Common myeloid progenitor, CD34-positive (primary cell): ENCODE measurements around the gene NFATC4.

Experiments used
- CTCF ChIA-PET: fragments of 350-600 bp; sonication (Branson Sonifier 250); formaldehyde crosslinking; loops from one replicate; lab custom pipeline; 2021; ENCODE audit warnings: antibody characterized with exemption; lab: Charles Lee
- POLR2A ChIA-PET: fragments of 350-600 bp; sonication (Branson Sonifier 250); formaldehyde crosslinking; loops from one replicate; lab custom pipeline; 2021; ENCODE audit warnings: antibody characterized with exemption; lab: Charles Lee
- DNase-seq, 3 donors: peaks; one replicate each; pipeline versions ENCODE4 v3.0.0 to v3.0.0-alpha.2; 2013
- H3K27ac ChIP-seq, 2 experiments: 1 replicate in 1 of 2; 2 replicates in 1 of 2; pipeline ENCODE4 v1.7.0; 2013; ENCODE audit warnings: inconsistent platforms in 2 of 2, low read length in 2 of 2, mild to moderate bottlenecking in 2 of 2, low read depth in 1 of 2, moderate library complexity in 1 of 2; ENCODE audit not compliant: severe bottlenecking in 2 of 2, insufficient read depth in 1 of 2, poor library complexity in 1 of 2
- H3K27me3 ChIP-seq, 5 experiments: replicated peaks in 2 of 5; 1 replicate in 3 of 5; 2 replicates in 2 of 5; pipeline versions ENCODE4 v1.6.1 to v1.7.0; 2013; ENCODE audit warnings: low read length in 4 of 5, mild to moderate bottlenecking in 2 of 5, moderate library complexity in 2 of 5, inconsistent platforms in 1 of 5; ENCODE audit not compliant: insufficient read depth in 5 of 5, control insufficient read depth in 4 of 5
- H3K36me3 ChIP-seq, 4 experiments: 1 replicate in 2 of 4; 2 replicates in 2 of 4; pipeline versions ENCODE4 v1.6.1 to v1.7.0; 2013; ENCODE audit warnings: low read length in 3 of 4, control low read depth in 1 of 4, mild to moderate bottlenecking in 1 of 4; ENCODE audit not compliant: control insufficient read depth in 4 of 4, insufficient read depth in 4 of 4
- H3K4me1 ChIP-seq, 4 experiments: 1 replicate in 3 of 4; 2 replicates in 1 of 4; pipeline versions ENCODE4 v1.6.1 to v1.7.1; 2013; ENCODE audit warnings: low read length in 3 of 4, mild to moderate bottlenecking in 3 of 4, control low read depth in 1 of 4, inconsistent platforms in 1 of 4, moderate library complexity in 1 of 4; ENCODE audit not compliant: control insufficient read depth in 4 of 4, insufficient read depth in 4 of 4; ENCODE audit errors: control extremely low read depth in 1 of 4
- H3K4me3 ChIP-seq, 7 experiments: 1 replicate in 4 of 7; 2 replicates in 3 of 7; pipeline versions ENCODE4 v1.5.1 to v1.7.0; 2013; ENCODE audit warnings: mild to moderate bottlenecking in 7 of 7, low read length in 6 of 7, moderate library complexity in 6 of 7, inconsistent platforms in 2 of 7, low read depth in 2 of 7, control low read depth in 1 of 7; ENCODE audit not compliant: insufficient read depth in 4 of 7, control insufficient read depth in 1 of 7; ENCODE audit errors: extremely low read depth in 1 of 7
- H3K9me3 ChIP-seq, 5 experiments: 1 replicate in 4 of 5; 2 replicates in 1 of 5; pipeline versions ENCODE4 v1.6.1 to v1.7.1; 2013; ENCODE audit warnings: low read length in 4 of 5, mild to moderate bottlenecking in 2 of 5, inconsistent platforms in 1 of 5, low read depth in 1 of 5, moderate library complexity in 1 of 5; ENCODE audit not compliant: control insufficient read depth in 4 of 5, insufficient read depth in 2 of 5; ENCODE audit errors: control extremely low read depth in 1 of 5
- WGBS: methylation state at CpG from one replicate; pipeline ENCODE4 v1.1.5; 2013; ENCODE audit not compliant: insufficient coverage; 5-methylcytosine and 5-hydroxymethylcytosine counted together

Gene NFATC4

GRCh38 chr14:24337824-24338175 is 30.2 kb upstream of the NFATC4 start:
- H3K27ac ChIP-seq, result no peak overlapping the region
- H3K4me1 ChIP-seq, result peaks cover 10 to 57% (median 53%) of the 10 kb centered on the region in 4 experiments
- H3K9me3 ChIP-seq, result no peaks in the 10 kb centered on the region
- ChIA-PET POLR2A (no interaction called here), CTCF (interaction anchor here (0.8 to 21.7 kb wide), 9 partner anchors 9 to 95 kb away, joined by 3 to 488 read pairs (median 19); partner anchors contain the start of genes CBLN3, CIDEB, DHRS1 and KHNYN)
- WGBS, result 100% methylated on average over 4 of the region's 8 CpGs
- H3K4me3 ChIP-seq, result no peak overlapping the region
- no peak for DNase-seq
- H3K27me3 ChIP-seq, result peaks cover 0 to 27% (median 9%) of the 10 kb centered on the region in 5 experiments
- H3K36me3 ChIP-seq, result peaks cover 0 to 18% (median 9%) of the 10 kb centered on the region in 4 experiments

GRCh38 chr14:24338843-24339242 is 29.1 kb upstream of the NFATC4 start:
- Histone ChIP-seq H3K27ac (no peak overlapping the region), H3K27me3 (peaks cover 0 to 17% (median 5%) of the 10 kb centered on the region in 5 experiments), H3K36me3 (peaks cover 0 to 18% (median 9%) of the 10 kb centered on the region in 4 experiments), H3K4me1 (peaks cover 10 to 47% (median 43%) of the 10 kb centered on the region in 4 experiments), H3K9me3 (no peaks in the 10 kb centered on the region), H3K4me3 (peak overlapping the region; percentile 43 to 91 (median 75))
- 86% methylated on average over 14 of the region's 14 CpGs for WGBS
- ChIA-PET CTCF (interaction anchor here (0.8 to 21.7 kb wide), 13 partner anchors 8 to 94 kb away, joined by 3 to 488 read pairs (median 4); partner anchors contain the start of genes CBLN3, KHNYN and SDR39U1), POLR2A (no interaction called here)
- DNase-seq, result no peak

- peaks cover 7 to 40% (median 38%) of the 10 kb centered on the region in 4 experiments for H3K4me1 ChIP-seq
- no peaks in the 10 kb centered on the region for H3K9me3 ChIP-seq
- CTCF ChIA-PET, result interaction anchor here (0.7 to 21.7 kb wide), 19 partner anchors 7 to 93 kb away, joined by 3 to 488 read pairs (median 4); partner anchors contain the start of genes CBLN3, KHNYN and SDR39U1
- DNase-seq, result peak in 2 of 3 donors; percentile 62 to 74
- peak within 1 kb of the TSS; percentile 43 to 91 (median 75) for H3K4me3 ChIP-seq
- POLR2A ChIA-PET, result interaction anchor here (0.6 to 1.4 kb wide), 2 partner anchors 8 to 88 kb away, joined by 3 to 4 read pairs; no protein-coding TSS in a partner anchor
- 5% methylated on average over 29 of the region's 51 CpGs for WGBS
- H3K36me3 ChIP-seq, result peaks cover 0 to 18% (median 9%) of the 10 kb centered on the region in 4 experiments
- peak within 1 kb of the TSS in 1 of 2 experiments; percentile 53 for H3K27ac ChIP-seq
- H3K27me3 ChIP-seq, result peaks cover 0 to 10% (median 2%) of the 10 kb centered on the region in 5 experiments
These were observed 28.5 kb upstream of the NFATC4 start, which contains the start of gene RIPK3 for GRCh38 chr14:24339284-24340151. RIPK3 (minus strand) TSS chr14:24339991; CDS start chr14:24339826, 165 bp downstream.

- DNase-seq, result no peak
- Histone ChIP-seq H3K4me1 (peaks cover 7 to 29% (median 27%) of the 10 kb centered on the region in 4 experiments), H3K4me3 (no peak overlapping the region), H3K27me3 (peaks cover 0 to 2% (median 0%) of the 10 kb centered on the region in 5 experiments), H3K36me3 (peaks cover 0 to 18% (median 9%) of the 10 kb centered on the region in 4 experiments), H3K9me3 (no peaks in the 10 kb centered on the region), H3K27ac (no peak overlapping the region)
- ChIA-PET POLR2A (interaction anchor here (1.4 kb wide), 1 partner anchor 87 kb away, joined by 3 read pairs; no protein-coding TSS in a partner anchor), CTCF (interaction anchor here (0.8 to 21.7 kb wide), 12 partner anchors 9 to 92 kb away, joined by 3 to 488 read pairs (median 4); partner anchors contain the start of genes CBLN3, KHNYN and SDR39U1)
- WGBS, result 100% methylated on average over 1 of the region's 1 CpG
These were observed 27.4 kb upstream of the NFATC4 start for GRCh38 chr14:24340606-24341005.

- H3K4me3 ChIP-seq, result no peak overlapping the region
- no peak for DNase-seq
- POLR2A ChIA-PET, result no interaction called here
- peaks cover 0 to 2% (median 0%) of the 10 kb centered on the region in 5 experiments for H3K27me3 ChIP-seq
- WGBS, result no CpG with 5 or more reads among the region's 4 CpGs
- peaks cover 0 to 3% (median under 1%) of the 10 kb centered on the region in 4 experiments for H3K36me3 ChIP-seq
- peaks cover 0 to 19% (median 18%) of the 10 kb centered on the region in 4 experiments for H3K4me1 ChIP-seq
- CTCF ChIA-PET, result interaction anchor here (0.9 to 21.7 kb wide), 7 partner anchors 9 to 90 kb away, joined by 3 to 488 read pairs (median 3); partner anchors contain the start of genes CBLN3, KHNYN and SDR39U1
- no peak overlapping the region for H3K27ac ChIP-seq
- no peaks in the 10 kb centered on the region for H3K9me3 ChIP-seq
These were observed 25.1 kb upstream of the NFATC4 start for GRCh38 chr14:24342889-24343288.

- ChIA-PET POLR2A (interaction anchor here (0.6 kb wide), 1 partner anchor 11 kb away, joined by 7 read pairs; no protein-coding TSS in a partner anchor), CTCF (interaction anchor here (0.7 to 5.4 kb wide), 9 partner anchors 10 to 91 kb away, joined by 3 to 36 read pairs (median 3); partner anchors contain the start of gene ADCY4)
- Histone ChIP-seq H3K36me3 (no peaks in the 10 kb centered on the region), H3K9me3 (no peaks in the 10 kb centered on the region), H3K4me1 (peaks cover 0 to 14% (median 11%) of the 10 kb centered on the region in 4 experiments), H3K27me3 (peaks cover 0 to 2% (median 0%) of the 10 kb centered on the region in 5 experiments), H3K4me3 (no peak overlapping the region), H3K27ac (no peak overlapping the region)
- WGBS, result 94% methylated on average over 2 of the region's 7 CpGs
- DNase-seq, result no peak
These were observed 24.0 kb upstream of the NFATC4 start for GRCh38 chr14:24343795-24344660.
